Measurements from ENCODE around the gene FAM222A. TPM values are rescaled to one million over a fixed set of nuclear protein-coding genes. Genes with fewer than 3 reads are reported as not detected.

The FAM222A gene
- total and polyA plus RNA-seq, 2 of the 8 experiments (the other 6 are each of a cell fraction or from before 2014, with no cell fraction given), result 0.94 to 1.1 TPM

DNA sequence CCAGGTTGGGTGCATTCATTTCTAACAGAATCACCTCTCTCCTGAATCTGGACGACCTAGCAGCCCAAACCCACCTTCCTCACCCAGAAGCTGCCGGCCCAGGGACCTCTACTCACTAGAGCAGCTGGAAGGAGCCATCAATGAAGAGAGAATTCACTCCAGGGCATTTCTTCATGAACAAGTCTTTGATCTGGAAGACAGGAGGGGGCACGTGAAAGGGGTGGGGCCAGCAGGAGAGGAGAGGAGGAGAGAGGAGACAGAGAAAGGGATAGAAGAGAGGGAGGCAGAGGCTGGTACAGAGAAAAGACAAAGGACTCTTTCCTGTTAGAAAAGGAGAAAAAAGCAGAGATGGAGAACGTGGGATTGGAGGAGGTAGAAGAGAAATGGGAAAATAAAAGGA lies 79.8 kb downstream of the FAM222A start (continued):
- TF ChIP-seq TBP (IDR thresholded peaks at IDR 0.05; ENCODE audit: low read depth, low read length), result no peak
- TF ChIP-seq, protein P1, sequence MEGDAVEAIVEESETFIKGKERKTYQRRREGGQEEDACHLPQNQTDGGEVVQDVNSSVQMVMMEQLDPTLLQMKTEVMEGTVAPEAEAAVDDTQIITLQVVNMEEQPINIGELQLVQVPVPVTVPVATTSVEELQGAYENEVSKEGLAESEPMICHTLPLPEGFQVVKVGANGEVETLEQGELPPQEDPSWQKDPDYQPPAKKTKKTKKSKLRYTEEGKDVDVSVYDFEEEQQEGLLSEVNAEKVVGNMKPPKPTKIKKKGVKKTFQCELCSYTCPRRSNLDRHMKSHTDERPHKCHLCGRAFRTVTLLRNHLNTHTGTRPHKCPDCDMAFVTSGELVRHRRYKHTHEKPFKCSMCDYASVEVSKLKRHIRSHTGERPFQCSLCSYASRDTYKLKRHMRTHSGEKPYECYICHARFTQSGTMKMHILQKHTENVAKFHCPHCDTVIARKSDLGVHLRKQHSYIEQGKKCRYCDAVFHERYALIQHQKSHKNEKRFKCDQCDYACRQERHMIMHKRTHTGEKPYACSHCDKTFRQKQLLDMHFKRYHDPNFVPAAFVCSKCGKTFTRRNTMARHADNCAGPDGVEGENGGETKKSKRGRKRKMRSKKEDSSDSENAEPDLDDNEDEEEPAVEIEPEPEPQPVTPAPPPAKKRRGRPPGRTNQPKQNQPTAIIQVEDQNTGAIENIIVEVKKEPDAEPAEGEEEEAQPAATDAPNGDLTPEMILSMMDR (IDR thresholded peaks at IDR 0.05; ENCODE audit: control extremely low read depth in 1 of 3, insufficient read depth in 1 of 3, low read depth in 1 of 3, low read length in 3 of 3), result no peak
- no peak for TF ChIP-seq POU5F1 (IDR thresholded peaks at IDR 0.05; ENCODE audit: low read depth, low read length)
- TF ChIP-seq HDAC2 (IDR thresholded peaks at IDR 0.05; ENCODE audit: borderline replicate concordance in 1 of 2, low read depth in 2 of 2, low read length in 2 of 2), result no peak
- no peak for TF ChIP-seq EGR1 (IDR thresholded peaks at IDR 0.05; ENCODE audit: borderline replicate concordance, low read depth, low read length)
- no peak for TF ChIP-seq CEBPB (IDR thresholded peaks at IDR 0.05; ENCODE audit: low read depth, low read length)
